Smooth muscle cell of the brain vasculature (primary cell): Measurements from ENCODE around the gene RAD51B.

Experiments used
- DNase-seq: peaks from one replicate; pipeline ENCODE4 v3.0.0-alpha.2; 2012; ENCODE audit warnings: low read depth, low spot score

The RAD51B gene

GRCh38 chr14:67892466-67893100, 73.0 kb downstream of the RAD51B start:
- no peak for DNase-seq

GRCh38 chr14:67900231-67900630, 80.7 kb downstream of the RAD51B start:
- DNase-seq, result no peak

- no peak for DNase-seq
These were observed 88.6 kb downstream of the RAD51B start for GRCh38 chr14:67908052-67908754.

GRCh38 chr14:67911562-67911961, 92.0 kb downstream of the RAD51B start:
- DNase-seq, result no peak

DNA sequence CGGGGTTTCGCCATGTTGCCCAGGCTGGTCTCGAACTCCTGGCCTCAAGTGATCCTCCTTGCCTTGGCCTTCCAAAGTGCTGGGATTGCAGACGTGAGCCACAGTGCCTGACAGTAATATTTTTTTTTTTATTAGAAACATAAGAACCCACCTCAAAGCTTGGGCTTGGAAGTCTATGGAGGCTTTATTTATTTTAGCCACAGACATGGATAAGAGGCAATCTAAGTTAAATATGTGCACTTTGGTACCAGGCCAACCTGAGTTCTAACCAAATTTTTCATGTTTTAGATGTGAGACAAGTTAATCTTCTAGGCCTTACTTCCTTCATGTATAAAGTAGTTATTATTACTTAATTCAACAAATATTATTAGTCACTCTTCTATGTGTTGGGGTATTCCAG, 96.9 kb downstream of the RAD51B start:
- no peak for DNase-seq

- no peak for DNase-seq
These were observed 97.4 kb downstream of the RAD51B start for GRCh38 chr14:67917006-67917405.

DNA sequence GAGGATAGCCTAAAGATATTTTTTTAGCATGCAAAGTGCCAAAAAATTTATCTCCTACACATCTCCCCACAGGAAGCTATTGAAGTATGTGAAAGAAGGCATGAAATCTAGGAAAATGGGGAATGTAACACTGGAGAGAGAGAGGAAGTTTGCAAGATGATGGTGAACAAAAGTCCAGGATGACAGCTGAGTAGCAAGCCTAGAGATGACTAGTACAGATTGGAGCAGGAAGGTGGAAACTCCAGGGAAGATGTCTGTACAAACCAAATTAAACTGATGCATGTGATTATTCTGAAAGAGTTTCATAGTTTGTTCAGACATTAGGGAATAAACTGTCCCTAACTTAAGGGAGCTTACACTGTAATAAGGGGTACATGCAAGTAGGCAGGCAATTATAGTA, 99.3 kb downstream of the RAD51B start:
- DNase-seq, result no peak

DNA sequence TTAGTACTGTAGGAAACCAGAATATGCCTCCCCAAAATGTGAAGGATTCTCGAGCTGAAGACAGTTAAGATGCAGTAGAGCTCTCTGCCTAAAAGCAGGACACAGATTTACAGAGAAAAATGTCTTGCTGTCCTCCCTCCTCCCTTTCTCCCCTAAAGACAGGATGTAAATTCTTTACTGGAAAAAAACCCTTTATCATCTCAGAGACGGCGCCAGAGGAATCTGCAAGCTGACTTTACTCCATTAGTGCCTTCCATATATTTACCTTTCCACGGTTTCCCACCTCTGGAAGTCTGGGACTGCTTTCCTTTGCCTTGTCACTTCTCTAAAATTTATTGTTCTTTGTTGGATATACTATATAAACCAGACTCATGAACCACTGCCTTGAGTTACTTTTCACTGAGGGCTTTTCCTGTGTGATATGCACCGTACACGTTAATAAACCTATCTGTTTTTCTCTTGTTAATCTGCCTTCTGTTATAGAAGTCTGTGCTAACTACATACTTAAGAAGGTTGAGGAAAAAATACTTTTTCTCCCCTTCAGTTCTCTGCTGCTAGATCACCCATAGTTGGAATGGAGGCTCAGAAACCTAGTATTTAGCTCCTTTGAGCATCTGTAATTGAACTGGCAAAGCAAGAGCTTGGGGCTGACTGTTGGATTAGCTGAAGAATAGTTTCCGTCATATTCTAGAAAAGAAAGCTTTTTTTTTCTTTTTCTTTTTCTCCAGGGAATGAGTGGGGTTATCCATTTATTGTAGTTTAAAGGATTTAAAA, 99.9 kb downstream of the RAD51B start:
- no peak for DNase-seq

GRCh38 chr14:67926821-67927220, 107.2 kb downstream of the RAD51B start:
- no peak for DNase-seq

- no peak for DNase-seq
These were observed 107.7 kb downstream of the RAD51B start for GRCh38 chr14:67927244-67927643.

DNA sequence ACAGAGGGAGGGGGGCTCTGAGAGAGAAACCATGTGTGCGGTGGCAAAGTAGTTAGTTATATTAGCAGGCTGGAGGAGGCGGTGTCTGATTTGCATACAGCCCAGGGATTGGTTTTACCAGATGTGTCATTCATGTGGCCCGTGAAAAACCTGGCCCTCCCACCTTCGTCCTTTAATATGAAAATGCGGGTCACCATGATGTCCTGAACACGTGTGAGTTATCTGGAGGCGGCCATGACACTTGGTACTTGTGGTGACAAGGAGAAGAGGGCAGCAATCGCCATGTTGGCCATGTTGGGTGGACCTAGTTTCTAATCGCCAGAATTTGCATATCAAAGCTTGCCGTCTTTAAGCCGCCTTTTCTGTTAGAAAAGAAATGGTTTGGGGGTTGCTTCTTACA, 108.8 kb downstream of the RAD51B start:
- DNase-seq, result no peak

DNA sequence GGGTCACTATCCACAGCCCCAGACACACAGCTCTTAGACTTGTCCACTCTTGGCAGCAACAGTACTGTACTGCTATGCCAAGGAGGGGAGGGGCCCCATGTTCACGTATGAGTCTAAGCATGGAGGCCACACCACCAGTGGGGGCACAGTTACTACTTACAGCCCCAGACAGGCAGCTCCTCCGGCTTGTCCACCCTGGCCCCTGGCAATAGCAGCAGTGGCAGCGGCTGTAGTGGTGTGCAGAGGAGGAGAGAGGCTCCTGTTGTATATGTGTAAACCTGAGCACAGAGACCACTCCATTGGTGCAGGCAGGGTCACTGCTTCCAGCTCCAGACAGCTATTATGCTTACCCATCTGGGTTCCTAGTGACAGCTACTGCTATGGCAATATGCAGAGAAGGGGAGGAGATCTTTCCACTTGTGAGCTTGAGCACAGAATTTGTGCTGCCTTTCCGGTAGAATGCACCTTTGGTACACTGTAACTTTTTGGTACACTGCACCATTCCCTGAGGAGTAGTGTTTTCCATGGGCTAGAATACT, 113.2 kb downstream of the RAD51B start:
- DNase-seq, result no peak

DNA sequence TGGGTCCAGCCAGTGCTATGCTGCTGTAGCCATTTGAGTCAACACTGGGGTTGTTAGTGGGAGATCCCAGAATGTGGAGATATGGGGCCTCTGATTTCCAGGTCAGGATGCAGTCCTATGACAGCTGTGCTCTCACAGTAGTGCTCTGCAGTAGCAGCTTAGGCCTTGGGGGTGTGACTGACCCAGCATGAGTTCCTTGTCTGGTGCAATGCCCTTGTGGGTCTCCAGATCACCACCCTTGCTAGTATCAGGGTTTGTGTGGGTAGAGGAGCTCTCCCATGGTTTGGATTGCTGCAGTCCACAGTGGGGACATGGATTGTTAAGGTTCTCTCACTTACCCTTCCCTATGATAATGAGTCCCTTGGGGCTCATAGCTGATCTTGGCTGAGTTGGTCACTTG, 113.7 kb downstream of the RAD51B start:
- DNase-seq, result no peak

- no peak for DNase-seq
These were observed 114.5 kb downstream of the RAD51B start for GRCh38 chr14:67934087-67934486.

- DNase-seq, result no peak
These were observed 115.3 kb downstream of the RAD51B start for GRCh38 chr14:67934862-67935261.

GRCh38 chr14:67935371-67935770, 115.8 kb downstream of the RAD51B start:
- DNase-seq, result no peak

- DNase-seq, result no peak
These were observed 118.5 kb downstream of the RAD51B start for GRCh38 chr14:67938071-67938470.

DNA sequence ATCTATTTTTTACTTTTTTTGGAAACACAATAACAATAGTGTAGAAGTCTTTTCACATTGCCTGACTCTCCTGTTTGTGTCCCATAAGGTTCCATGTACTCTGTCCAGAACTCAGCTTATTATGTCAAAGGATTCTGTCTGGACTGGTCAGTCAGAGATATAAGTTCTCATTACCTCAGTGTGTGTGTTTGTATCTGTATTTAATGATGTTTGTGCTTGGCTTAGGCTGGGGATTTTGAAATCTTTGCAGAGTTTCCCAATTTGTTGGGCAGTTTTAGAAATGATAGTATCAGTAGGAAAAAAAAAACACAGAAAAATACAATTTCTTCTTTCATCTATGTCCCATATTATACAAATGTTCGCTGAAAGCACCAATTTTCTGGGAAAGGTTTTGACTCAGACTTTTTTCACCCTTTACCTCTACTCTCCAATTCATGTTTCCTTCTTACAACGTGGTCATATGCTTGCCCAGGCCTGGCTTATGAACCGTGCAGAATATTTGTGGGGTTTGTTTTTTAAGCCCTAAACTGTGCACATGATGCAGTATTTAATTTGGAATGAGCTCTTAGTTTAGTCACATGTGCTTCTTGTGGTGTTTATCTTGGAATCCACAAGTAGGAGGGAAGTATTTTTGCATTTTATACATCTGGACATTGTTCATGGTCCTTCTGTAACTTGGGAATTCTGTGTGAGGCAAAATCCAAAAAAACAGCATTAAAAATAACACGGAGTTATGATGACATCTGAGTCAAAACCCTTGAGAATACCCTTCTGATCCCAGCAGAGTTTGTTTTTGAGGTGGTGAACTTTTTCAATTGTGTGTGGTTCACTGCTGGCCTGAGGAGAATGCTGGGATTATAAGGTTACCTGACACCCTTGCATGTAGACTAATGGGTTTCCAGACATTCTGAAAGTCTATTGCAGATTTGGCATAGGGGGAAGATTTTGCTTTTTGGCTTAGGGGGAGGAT, 121.2 kb downstream of the RAD51B start:
- peak; percentile 94 for DNase-seq

- DNase-seq, result no peak
These were observed 122.0 kb downstream of the RAD51B start for GRCh38 chr14:67941456-67942018.

DNA sequence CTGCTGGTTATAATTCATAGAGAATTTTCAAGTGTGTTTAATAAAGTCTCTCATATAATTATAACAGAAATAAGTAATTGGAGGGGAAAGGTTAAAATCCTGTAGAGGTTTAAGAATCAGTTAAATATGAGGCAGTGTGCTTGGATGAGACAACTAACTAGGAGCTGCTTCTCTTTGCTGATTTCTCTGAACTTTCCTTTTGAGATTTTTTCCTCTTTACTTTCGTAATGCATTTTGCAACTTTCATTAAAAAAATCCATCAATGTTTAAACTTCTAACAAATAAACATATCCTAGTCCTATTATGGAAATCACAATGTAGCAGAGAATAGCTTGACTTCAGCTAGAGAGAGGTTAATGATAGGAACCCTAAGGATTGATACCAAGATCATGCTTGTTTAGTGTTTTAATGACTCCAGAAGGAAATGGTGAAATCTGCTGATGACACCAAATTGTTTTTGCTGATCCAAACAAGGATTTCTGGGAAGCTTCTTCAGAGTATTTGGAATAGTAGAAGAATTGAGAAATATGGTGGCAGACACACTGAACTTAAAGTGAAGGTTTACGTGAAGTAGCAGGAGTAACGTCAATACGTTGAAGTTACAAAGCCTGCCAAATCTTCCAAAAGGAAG, 122.6 kb downstream of the RAD51B start:
- DNase-seq, result no peak
